Hippocampal formation (tissue), 2 donors: ENCODE measurements around the gene FRRS1.
"Not testable (repeated sequence)": the region's sequence is repeated elsewhere in the genome, so short reads cannot be mapped to it uniquely, and the experiment has no call there.

Source experiments
- DNase-seq, 2 donors: peaks; one replicate each; lab custom pipeline; 2025; lab: John Stamatoyannopoulos, UW

Gene FRRS1

DNA sequence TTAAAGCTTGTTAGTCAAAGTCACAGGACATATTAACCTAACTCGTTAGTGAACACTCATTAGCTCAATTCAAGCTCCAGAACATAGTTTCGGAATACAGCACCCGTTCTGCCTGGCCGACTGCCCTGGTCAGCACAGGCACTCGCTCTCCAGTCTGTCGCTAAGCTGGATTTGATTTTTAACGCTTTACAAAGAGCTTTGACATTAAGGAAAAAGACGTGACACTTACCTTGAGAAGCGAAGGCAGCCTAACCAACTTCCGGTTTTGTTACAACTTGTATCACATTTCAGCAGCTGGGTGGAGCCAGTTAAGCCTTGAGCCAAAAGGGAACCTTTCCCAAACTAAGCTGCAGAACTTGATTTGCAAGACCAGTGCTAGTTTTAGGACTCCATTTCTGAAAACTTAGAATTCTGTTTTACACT is at the start of gene FRRS1:
Gene FRRS1 (minus strand): TSS at position 258 of the 423 bp plus-strand sequence. CDS start 17,867 bp downstream, outside the sequence.
- DNase-seq: peak; percentile 2 to 43

DNA sequence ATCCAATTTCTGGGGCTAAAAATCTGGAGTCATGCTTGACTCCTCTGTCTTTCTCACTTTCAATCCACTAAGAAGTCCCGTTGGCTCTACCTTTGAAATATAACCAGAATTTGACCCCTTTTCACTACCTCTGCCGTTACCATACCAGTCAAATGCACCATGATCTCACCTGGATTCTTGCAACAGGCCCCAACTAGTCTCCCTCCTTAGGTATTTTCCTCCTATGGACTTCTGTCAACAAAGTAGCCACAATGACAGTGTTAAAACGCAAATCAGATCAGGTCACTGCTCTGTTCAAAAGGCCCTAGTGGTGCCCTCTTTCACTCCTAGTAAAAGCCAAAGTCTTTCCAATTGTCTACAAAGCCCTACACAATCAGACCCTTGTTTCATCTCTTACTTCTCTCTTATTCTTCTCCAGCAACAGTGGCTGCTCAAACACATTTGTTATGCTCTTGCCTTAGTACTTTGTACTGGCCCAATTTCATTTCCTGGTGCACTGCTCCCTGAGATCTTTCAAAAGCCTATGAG is 48.0 kb upstream of the FRRS1 start:
- no peak for DNase-seq

DNA sequence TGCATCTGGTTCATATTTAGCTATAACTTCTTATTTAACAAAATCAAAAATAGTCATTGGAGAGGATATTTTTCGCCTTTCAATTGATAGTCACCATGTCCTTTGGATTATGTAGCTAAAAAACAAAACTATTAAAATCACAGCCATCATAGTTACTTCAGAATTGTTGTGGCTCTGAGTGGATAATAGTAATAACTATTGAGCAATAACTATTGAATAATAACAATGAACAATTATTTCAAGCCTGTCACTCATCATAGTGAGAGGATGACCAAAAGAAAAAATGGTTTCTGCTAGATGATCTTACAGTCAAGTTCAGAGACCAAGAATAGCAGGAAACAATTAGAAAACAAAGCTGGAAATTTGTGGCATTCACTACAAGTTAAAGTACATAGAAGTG is 45.3 kb upstream of the FRRS1 start:
- no peak for DNase-seq

- no peak for DNase-seq
Observed at GRCh38 chr1:99811075-99811474, 44.6 kb upstream of the FRRS1 start.

DNA sequence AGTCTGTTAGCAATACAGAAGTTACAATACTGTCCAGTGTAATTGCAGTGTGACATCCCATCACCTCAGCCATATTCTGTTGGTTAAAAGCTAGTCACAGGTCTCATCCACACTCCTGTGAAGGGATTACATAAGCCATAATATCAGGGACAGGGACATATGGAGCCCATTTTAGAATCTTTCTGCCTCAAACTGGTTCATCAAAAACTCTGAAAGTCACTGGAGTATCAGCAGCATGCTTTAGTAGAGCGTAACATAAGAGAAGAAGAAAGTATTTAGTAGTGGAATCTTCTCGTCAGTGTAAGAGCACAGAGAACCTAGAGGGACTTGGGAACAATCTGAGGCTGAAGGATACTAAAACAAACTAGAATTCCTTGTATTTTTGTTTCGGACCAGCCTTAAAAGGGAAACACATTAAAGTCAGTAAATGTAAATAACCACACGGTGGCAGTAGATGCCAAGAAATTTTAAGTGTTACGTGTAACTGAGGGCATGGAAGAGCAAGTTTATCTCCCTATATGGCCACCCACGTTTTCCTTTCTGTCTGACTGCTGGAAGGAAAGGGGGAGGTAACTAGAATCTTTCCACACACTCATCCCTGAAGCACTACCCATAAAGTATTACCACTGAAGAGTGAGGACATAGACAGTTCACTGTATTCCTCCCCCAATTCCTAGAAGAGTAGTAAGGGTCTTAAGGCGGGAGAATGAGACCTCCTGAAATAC is 42.1 kb upstream of the FRRS1 start:
- peak; percentile 2 to 87 for DNase-seq

- DNase-seq: no peak
Observed at GRCh38 chr1:99806882-99807281, 40.4 kb upstream of the FRRS1 start.

DNA sequence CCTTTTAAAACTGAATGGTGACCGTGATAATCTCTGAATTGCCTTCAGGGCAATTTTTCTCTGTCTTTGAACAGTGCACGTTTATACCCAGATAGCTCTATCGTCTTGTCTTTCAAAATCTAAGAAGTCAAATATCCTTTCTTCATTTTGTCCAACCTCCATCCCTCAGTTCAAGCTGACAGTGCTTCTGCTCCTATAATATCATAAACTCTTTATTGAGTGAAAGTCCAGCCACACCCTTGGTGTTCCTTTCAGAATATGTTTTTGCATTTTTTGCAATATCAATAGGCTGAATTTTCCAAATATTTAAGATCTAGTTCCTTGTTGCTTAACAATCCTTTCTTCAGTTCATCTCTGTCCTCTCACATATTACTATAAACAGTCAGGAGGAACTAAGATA is 35.1 kb upstream of the FRRS1 start:
- DNase-seq: no peak

DNA sequence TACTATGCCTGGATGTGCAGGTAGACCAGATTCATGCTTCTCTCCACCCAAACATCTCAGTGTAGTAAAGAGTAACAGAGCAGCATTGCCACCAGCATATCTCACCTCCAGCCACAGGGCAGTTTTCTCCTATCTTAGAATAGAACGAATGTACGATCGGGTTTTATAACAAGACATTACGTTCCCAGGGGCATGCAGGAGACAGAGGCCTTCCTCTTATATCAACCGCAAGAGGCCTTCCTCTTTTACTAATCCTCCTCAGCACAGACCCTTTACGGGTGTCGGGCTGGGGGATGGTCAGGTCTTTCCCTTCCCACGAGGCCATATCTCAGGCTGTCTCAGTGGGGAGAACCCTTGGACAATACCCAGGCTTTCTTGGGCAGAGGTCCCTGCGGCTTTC is 27.4 kb upstream of the FRRS1 start:
- not testable (repeated sequence) for DNase-seq

DNA sequence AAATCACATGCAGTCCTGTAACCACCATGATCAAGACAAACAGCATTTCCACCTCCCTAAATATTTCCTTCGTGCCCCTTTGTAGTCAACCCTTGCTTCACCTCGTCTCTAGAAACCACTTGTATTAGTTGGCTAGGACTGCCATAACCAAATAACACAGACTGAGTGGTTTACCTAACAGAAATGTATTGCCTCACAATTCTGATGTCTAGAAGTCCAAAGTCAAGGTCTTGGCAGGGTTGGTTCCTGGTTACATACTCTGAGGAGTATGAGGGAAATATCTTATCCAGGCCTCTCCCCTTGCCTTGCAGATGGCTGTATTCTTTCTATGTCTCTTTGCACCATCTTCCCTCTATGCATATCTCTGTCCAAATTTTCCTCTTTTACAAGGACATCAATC is 23.3 kb upstream of the FRRS1 start:
- DNase-seq: no peak

DNA sequence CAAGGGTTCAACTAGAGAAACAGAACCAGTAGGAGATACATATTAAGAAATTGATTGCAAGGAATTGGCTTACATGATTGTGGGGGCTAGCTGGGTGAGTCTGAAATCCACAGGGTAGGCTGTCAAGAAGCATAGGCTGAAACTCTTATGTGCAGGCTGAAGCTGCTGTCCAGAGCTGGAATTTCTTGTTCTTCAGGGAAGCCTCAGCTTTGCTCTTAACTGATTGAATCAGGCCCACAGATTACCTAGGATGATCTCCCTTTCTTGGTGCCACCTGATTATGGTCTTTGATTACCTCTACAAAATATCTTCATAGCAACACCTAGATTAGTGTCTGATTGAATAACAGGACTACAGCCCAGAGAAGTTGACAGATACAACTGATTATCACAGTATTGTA is 22.5 kb upstream of the FRRS1 start:
- DNase-seq: no peak

- DNase-seq: no peak
Observed at GRCh38 chr1:99786751-99787501, 20.5 kb upstream of the FRRS1 start.

DNA sequence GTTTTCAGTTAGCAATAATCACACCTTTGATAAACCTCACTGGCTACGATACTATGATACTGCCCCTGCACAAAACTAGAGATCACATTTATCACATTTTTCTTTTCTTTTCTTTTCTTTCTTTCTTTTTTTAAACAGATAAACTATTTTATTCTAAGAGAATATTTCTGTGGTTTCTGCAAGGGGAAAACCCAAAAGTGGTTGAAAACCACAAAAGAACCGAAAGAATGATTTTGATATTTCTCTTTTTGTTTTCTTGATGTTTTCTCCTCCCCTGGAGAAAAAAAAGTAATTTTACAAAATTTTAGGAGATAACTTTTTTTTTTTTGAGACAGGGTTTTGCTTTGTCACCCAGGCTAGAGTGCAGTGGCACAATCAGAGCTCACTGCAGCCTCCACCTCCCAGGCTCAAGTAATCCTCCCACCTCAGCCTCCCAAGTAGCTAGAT is 18.4 kb upstream of the FRRS1 start:
- DNase-seq: no peak

DNA sequence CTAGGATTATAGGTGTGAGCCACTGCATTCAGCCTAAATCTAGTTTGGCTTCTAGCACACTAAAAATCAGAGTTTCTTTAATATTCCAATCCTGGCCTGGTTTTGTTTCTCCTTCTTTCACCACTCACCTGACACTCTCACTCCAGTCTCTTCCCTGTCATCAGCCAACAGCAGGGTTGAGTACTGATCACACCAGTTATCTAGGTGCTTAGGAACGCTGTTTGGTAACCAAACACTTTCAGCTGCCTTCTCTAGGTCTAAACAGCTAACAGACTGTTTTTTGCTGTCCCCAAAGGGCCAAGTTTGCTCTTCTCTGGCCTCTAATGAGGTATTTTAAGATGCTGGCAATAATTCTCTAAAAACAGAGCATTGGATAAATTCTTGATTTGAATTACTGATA is 17.7 kb upstream of the FRRS1 start:
- DNase-seq: no peak

- DNase-seq: no peak
Observed at GRCh38 chr1:99782920-99783319, 16.5 kb upstream of the FRRS1 start.

DNA sequence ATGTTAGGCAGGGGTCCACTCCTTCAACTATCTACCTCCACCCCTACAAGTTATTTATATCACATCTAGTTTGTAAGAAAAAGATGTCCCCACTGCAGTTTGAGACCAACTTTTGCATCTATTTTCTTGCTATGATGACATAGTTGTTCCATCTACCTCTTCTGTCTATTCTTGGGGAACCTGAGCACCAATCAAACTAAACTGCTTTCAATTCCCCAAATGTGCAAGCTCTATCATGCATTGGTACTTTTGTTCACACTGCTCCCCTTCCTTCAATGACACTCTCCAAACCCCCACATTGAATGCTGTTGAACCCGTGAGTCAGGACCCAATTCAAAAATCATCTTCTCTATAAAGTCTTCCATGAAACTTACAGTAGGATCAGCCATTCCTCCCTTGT is 16.0 kb upstream of the FRRS1 start:
- DNase-seq: no peak

GRCh38 chr1:99781798-99782197 is 15.4 kb upstream of the FRRS1 start:
- DNase-seq: no peak

- no peak for DNase-seq
Observed at GRCh38 chr1:99777752-99778151, 11.3 kb upstream of the FRRS1 start.

GRCh38 chr1:99776120-99776519 is 9.7 kb upstream of the FRRS1 start:
- no peak for DNase-seq

GRCh38 chr1:99772809-99773208 is 6.4 kb upstream of the FRRS1 start:
- DNase-seq: no peak

DNA sequence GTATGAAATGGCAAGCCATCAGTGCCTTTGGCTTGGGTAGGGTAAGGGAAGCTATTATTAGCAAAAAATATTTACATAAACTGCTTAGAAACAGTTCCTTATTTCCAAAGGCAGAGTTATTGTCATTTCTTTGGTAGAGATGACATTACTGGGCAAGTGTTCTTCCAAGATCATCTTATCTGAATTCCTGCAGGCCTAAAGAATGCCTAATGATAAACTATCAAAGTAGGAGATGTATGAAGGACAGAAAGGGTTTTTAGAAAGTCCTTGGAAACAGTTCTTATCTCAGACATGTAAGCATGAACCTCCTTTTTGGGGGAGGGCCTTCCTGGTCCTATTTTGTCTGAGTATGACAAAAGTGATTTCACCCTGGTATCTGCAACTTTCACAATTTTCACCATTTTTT is 5.1 kb upstream of the FRRS1 start:
- no peak for DNase-seq

- no peak for DNase-seq
Observed at GRCh38 chr1:99768524-99769245, 2.2 kb upstream of the FRRS1 start.

- no peak for DNase-seq
Observed at GRCh38 chr1:99768104-99768503, 1.7 kb upstream of the FRRS1 start.
